PC-9 (cell line): ENCODE data around the gene ZCCHC2. TPM values are rescaled to one million over a fixed set of nuclear protein-coding genes. Genes with fewer than 3 reads are reported as not detected.

Source experiments
- BruUV-seq: library from RNA; stranded (reverse); fragments of 400-500 nt; replicated peaks from 2 replicates; lab custom pipeline; 2021; lab: Mats Ljungman, UMichigan
- CTCF ChIA-PET: fragments of 300-600 bp; sonication (Branson Sonifier 250); formaldehyde crosslinking; loops from one replicate; lab custom pipeline; 2022; ENCODE audit warnings: antibody characterized with exemption; lab: Charles Lee
- POLR2A ChIA-PET: fragments of 300-600 bp; sonication (Branson Sonifier 250); formaldehyde crosslinking; loops from one replicate; lab custom pipeline; 2022; ENCODE audit warnings: antibody characterized with exemption; ENCODE audit not compliant: unreplicated experiment; lab: Charles Lee
- DNase-seq, 2 experiments: peaks; one replicate each; pipeline versions ENCODE4 v3.0.0 to v3.0.0-alpha.2; 2015 to 2022; ENCODE audit warnings: mixed read lengths in 1 of 2
- H2AFZ ChIP-seq: fragments of 200-600 bp; sonication (generic); 2 replicates; pipeline ENCODE4 v1.8.1; 2017; ENCODE audit warnings: antibody characterized with exemption
- H3F3A ChIP-seq: fragments of 200-600 bp; sonication (generic); 2 replicates; pipeline ENCODE4 v1.8.1; 2017; ENCODE audit warnings: antibody characterized with exemption, mild to moderate bottlenecking, low read depth; ENCODE audit not compliant: insufficient read depth
- H3K27ac ChIP-seq: fragments of 200-600 bp; sonication (generic); 2 replicates; pipeline ENCODE4 v1.6.1; 2016; ENCODE audit warnings: mixed run types
- H3K27me3 ChIP-seq: fragments of 200-600 bp; sonication (generic); 2 replicates; pipeline ENCODE4 v1.6.1; 2016; ENCODE audit warnings: low read depth, mixed run types; ENCODE audit not compliant: insufficient read depth
- H3K36me3 ChIP-seq: fragments of 200-600 bp; sonication (generic); 2 replicates; pipeline ENCODE4 v1.6.1; 2016; ENCODE audit warnings: low read depth, mixed run types
- H3K4me1 ChIP-seq: fragments of 200-600 bp; sonication (generic); replicated peaks from 2 replicates; pipeline ENCODE4 v1.6.1; 2016; ENCODE audit warnings: mixed run types; ENCODE audit not compliant: insufficient read depth
- H3K4me2 ChIP-seq: fragments of 200-600 bp; sonication (generic); 2 replicates; pipeline ENCODE4 v1.6.1; 2017; ENCODE audit warnings: mixed run types
- H3K4me3 ChIP-seq: fragments of 200-600 bp; sonication (generic); 2 replicates; pipeline ENCODE4 v1.6.1; 2016; ENCODE audit warnings: mixed run types
- H3K79me2 ChIP-seq: fragments of 200-600 bp; sonication (generic); 2 replicates; pipeline ENCODE4 v1.6.1; 2017; ENCODE audit warnings: low read depth, mixed run types
- H3K9me2 ChIP-seq: fragments of 200-600 bp; sonication (generic); 2 replicates; pipeline ENCODE4 v1.8.1; 2017; ENCODE audit warnings: mild to moderate bottlenecking; ENCODE audit not compliant: insufficient read depth
- H3K9me3 ChIP-seq: fragments of 200-600 bp; sonication (generic); 2 replicates; pipeline ENCODE4 v1.8.1; 2016; ENCODE audit warnings: low read depth; ENCODE audit not compliant: insufficient read depth
- H4K20me1 ChIP-seq: fragments of 200-600 bp; sonication (generic); 2 replicates; pipeline ENCODE4 v1.8.1; 2017; ENCODE audit not compliant: insufficient read depth
- CTCF ChIP-seq: fragments of 200-600 bp; sonication (generic); conservative IDR thresholded peaks from 2 replicates; pipeline ENCODE4 v1.6.1; 2017; ENCODE audit warnings: mixed run types, antibody characterized with exemption, mild to moderate bottlenecking, moderate library complexity
- EZH2 ChIP-seq: fragments of 200-600 bp; sonication (generic); IDR thresholded peaks from 2 replicates; pipeline ENCODE4 v1.8.0; 2017; ENCODE audit warnings: antibody characterized with exemption, low read depth
- intact Hi-C: fragments of 100-400 bp; cut with micrococcal nuclease; formaldehyde crosslinking; loops from one replicate; pipeline ENCODE4 v1.10.0; 2022; ENCODE audit not compliant: unreplicated experiment
- total RNA-seq: library from RNA; stranded (reverse); gene quantifications from 2 replicates; pipeline ENCODE4 v1.2.3, GENCODE V29; 2021

Gene ZCCHC2
- total RNA-seq, 1 experiment from 2014 or later, result 18.1 TPM

GRCh38 chr18:62521593-62521992 is 1.2 kb upstream of the ZCCHC2 start:
- H3K27ac ChIP-seq, result 0 out of 2 replicates have a peak overlapping the region, but pooled peaks have one; percentile 53
- H3K9me3 ChIP-seq, result no peaks in the 10 kb centered on the region
- H3K4me3 ChIP-seq, result peak overlapping the region; percentile 60
- H3F3A ChIP-seq, result peaks cover 13% of the 10 kb centered on the region
- no peaks in the 10 kb centered on the region for H3K27me3 ChIP-seq
- H3K79me2 ChIP-seq, result peaks cover 36% of the 10 kb centered on the region
- H3K36me3 ChIP-seq, result no peaks in the 10 kb centered on the region
- peaks cover 23% of the 10 kb centered on the region for H3K4me1 ChIP-seq
- H2AFZ ChIP-seq, result no peak overlapping the region
- BruUV-seq, result no TSS peak
- TF ChIP-seq EZH2 (no peak), CTCF (no peak)
- no peak for DNase-seq
- ChIA-PET POLR2A (no interaction called here), CTCF (interaction anchor here (0.6 kb wide), 1 partner anchor 71 kb away, joined by 4 read pairs; no protein-coding TSS in a partner anchor)
- H3K4me2 ChIP-seq, result peak overlapping the region; percentile 92
- no peaks in the 10 kb centered on the region for H4K20me1 ChIP-seq
- intact Hi-C loops, result loop anchor here (5.0 to 10.0 kb wide), 2 partner anchors 34 to 197 kb away; partner anchors contain the start of gene TNFRSF11A
- H3K9me2 ChIP-seq, result no peaks in the 10 kb centered on the region

GRCh38 chr18:62522178-62522503 is 684 bp upstream of the ZCCHC2 start:
- Histone ChIP-seq H3K79me2 (peaks cover 39% of the 10 kb centered on the region), H3K4me3 (peak overlapping the region; percentile 60), H4K20me1 (no peaks in the 10 kb centered on the region), H3K27ac (peak overlapping the region; percentile 53), H3K27me3 (no peaks in the 10 kb centered on the region), H3F3A (peaks cover 14% of the 10 kb centered on the region), H3K36me3 (no peaks in the 10 kb centered on the region), H3K9me3 (no peaks in the 10 kb centered on the region), H2AFZ (peak overlapping the region; percentile 77), H3K9me2 (no peaks in the 10 kb centered on the region), H3K4me1 (peaks cover 25% of the 10 kb centered on the region), H3K4me2 (peak overlapping the region; percentile 92)
- TF ChIP-seq CTCF, result no peak
- no peak for TF ChIP-seq EZH2
- TSS peak; percentile 37 for BruUV-seq
- POLR2A ChIA-PET, result no interaction called here
- DNase-seq, result no peak
- intact Hi-C loops, result loop anchor here (2.0 to 10.0 kb wide), 3 partner anchors 35 to 197 kb away; partner anchors contain the start of gene TNFRSF11A
- CTCF ChIA-PET, result no interaction called here

DNA sequence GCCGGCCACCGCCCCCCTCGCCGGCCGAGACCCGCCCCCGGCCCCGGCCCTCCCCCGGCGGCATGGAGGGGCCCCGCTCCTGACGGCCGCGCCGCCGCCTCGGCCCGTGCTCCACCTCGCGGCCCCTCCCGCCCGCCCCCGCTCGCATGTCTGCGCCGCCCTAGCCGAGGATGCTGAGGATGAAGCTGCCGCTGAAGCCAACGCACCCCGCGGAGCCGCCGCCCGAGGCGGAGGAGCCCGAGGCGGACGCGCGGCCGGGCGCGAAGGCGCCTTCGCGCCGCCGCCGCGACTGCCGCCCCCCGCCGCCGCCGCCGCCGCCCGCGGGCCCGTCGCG is 397 bp downstream of the ZCCHC2 start:
- Histone ChIP-seq H3F3A (peaks cover 18% of the 10 kb centered on the region), H3K9me2 (no peaks in the 10 kb centered on the region), H3K9me3 (no peaks in the 10 kb centered on the region), H2AFZ (no peak overlapping the region), H3K79me2 (peaks cover 50% of the 10 kb centered on the region), H3K36me3 (no peaks in the 10 kb centered on the region), H3K4me3 (peak overlapping the region; percentile 60; the same call in 1 of the 2 replicates), H3K4me1 (peaks cover 30% of the 10 kb centered on the region), H3K27me3 (no peaks in the 10 kb centered on the region), H3K27ac (no peak overlapping the region), H4K20me1 (no peaks in the 10 kb centered on the region), H3K4me2 (no peak overlapping the region)
- no peak for DNase-seq
- BruUV-seq, result no TSS peak
- ChIA-PET CTCF (interaction anchor here (0.5 to 0.7 kb wide), 2 partner anchors 10 to 78 kb away, joined by 5 to 6 read pairs; no protein-coding TSS in a partner anchor), POLR2A (interaction anchor here (0.6 to 0.7 kb wide), 2 partner anchors 45 to 336 kb away, joined by 3 to 4 read pairs; partner anchors contain the start of genes PIGN and RELCH)
- intact Hi-C loops, result loop anchor here (2.0 to 10.0 kb wide), 3 partner anchors 36 to 198 kb away; partner anchors contain the start of gene TNFRSF11A
- TF ChIP-seq EZH2 (no peak), CTCF (no peak)
